ENCODE data around the gene OSBPL10. TPM values are rescaled to one million over a fixed set of nuclear protein-coding genes. Genes with fewer than 3 reads are reported as not detected.

The OSBPL10 gene, protein sequence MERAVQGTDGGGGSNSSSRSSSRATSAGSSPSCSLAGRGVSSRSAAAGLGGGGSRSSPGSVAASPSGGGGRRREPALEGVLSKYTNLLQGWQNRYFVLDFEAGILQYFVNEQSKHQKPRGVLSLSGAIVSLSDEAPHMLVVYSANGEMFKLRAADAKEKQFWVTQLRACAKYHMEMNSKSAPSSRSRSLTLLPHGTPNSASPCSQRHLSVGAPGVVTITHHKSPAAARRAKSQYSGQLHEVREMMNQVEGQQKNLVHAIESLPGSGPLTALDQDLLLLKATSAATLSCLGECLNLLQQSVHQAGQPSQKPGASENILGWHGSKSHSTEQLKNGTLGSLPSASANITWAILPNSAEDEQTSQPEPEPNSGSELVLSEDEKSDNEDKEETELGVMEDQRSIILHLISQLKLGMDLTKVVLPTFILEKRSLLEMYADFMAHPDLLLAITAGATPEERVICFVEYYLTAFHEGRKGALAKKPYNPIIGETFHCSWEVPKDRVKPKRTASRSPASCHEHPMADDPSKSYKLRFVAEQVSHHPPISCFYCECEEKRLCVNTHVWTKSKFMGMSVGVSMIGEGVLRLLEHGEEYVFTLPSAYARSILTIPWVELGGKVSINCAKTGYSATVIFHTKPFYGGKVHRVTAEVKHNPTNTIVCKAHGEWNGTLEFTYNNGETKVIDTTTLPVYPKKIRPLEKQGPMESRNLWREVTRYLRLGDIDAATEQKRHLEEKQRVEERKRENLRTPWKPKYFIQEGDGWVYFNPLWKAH
- total RNA-seq = 10 to 100 TPM in 3 of 5 donors, 1 to 10 TPM in 2; 1.8 to 37.7 (median 21.3) TPM
- polyA plus RNA-seq = 1 to 10 TPM; 3.3 to 6.0 (median 5.8) TPM
- long read RNA-seq, donor 1 = 0 reads
- long read RNA-seq, donor 2, full-length matches to known transcripts = 1 of 1 reads
- long read RNA-seq, donor 2, partial matches to known transcripts = 0 of 1 reads
- long read RNA-seq, donor 2, other reads (novel, unspliced or antisense) = 0 of 1 reads
- long read RNA-seq, donor 3, full-length matches to known transcripts = 3 of 3 reads
- long read RNA-seq, donor 3, partial matches to known transcripts = 0 of 3 reads
- long read RNA-seq, donor 3, other reads (novel, unspliced or antisense) = 0 of 3 reads
- long read RNA-seq, donor 4 = 0 reads
- long read RNA-seq, donor 5, full-length matches to known transcripts = 2 of 2 reads
- long read RNA-seq, donor 5, partial matches to known transcripts = 0 of 2 reads
- long read RNA-seq, donor 5, other reads (novel, unspliced or antisense) = 0 of 2 reads
- long read RNA-seq, donor 6 = 0 reads
- long read RNA-seq, donor 7, full-length matches to known transcripts = 2 of 2 reads
- long read RNA-seq, donor 7, partial matches to known transcripts = 0 of 2 reads
- long read RNA-seq, donor 7, other reads (novel, unspliced or antisense) = 0 of 2 reads
- long read RNA-seq, donor 8, full-length matches to known transcripts = 4 of 4 reads
- long read RNA-seq, donor 8, partial matches to known transcripts = 0 of 4 reads
- long read RNA-seq, donor 8, other reads (novel, unspliced or antisense) = 0 of 4 reads
- long read RNA-seq, donor 9, partial matches to known transcripts = 0 of 1 reads
- long read RNA-seq, donor 9, other reads (novel, unspliced or antisense) = 0 of 1 reads
- long read RNA-seq, donor 10 = 0 reads

DNA sequence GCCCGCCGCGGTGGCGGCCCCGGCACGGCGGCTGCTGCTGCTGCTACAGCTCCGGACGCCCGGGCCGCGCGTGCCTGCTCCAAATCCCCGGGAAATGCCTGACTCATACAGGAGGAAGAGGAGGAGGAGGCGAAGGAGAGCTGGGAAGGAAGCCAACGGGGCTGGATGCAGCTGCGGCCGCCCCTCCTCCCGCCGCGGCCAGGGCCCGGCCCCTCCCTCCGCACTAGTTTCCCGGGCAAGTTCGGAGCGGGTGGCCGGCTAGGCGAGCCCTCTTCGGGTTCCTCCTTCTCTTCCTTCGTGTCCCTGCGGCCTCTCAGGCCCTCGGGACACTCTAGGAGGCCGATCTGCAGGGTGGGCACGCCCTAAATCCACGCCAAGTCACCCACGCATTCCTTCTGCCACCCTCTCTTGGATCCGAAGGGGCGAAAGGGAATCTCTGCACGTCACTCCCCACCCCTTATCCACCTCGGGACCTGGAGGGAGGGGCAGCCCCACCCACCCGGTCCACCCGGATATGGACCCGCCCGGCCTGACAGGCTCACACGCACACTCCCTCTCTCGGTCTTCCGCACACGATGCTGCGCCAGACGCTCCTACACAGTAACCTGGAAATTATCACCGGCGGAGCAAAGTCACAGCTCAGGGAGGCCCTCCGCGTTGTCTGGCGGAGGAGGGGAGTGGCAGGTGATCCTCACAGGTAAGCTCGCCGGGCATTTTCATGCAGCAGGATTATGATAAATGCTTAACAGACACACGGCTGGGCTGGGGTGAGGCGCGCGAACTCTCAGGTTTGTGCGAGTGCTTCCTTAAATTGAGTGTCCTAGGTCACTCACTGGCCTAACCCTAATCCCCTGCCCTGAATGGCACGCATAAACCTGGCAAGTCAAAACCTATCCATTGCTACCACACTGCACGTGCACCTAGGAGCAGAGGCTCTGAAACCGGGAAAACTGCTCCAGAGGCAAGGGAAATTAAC lies at the start of gene OSBPL10, which contains the start of gene ZNF860:
Gene OSBPL10 (minus strand): TSS at position 57 of the 976 bp plus-strand sequence. CDS start 83 bp downstream, outside the sequence.
Gene ZNF860 (plus strand): TSS at position 545 of the 976 bp plus-strand sequence. CDS start 7,330 bp downstream, outside the sequence.
- H3K4me3 ChIP-seq = peak within 1 kb of the TSS; percentile 60 to 78 (median 72)
- peak within 1 kb of the TSS; percentile 88 to 96 (median 93) for H3K27ac ChIP-seq
- WGBS, 5 donors = 3 to 5% (median 5%) methylated on average over 46 to 65 of the region's 65 CpGs
- H3K27me3 ChIP-seq = peaks cover 0 to 23% (median 0%) of the 10 kb centered on the region in 3 donors
- H3K9me3 ChIP-seq = no peaks in the 10 kb centered on the region
- intact Hi-C loops (cut with DNase I; ENCODE audit: low total_unique reads) = no loop called here
- H3K4me1 ChIP-seq = peaks cover 11 to 29% (median 25%) of the 10 kb centered on the region in 4 donors
- TF ChIP-seq POLR2A (IDR thresholded peaks at IDR 0.05) = no peak
- TF ChIP-seq POLR2AphosphoS5 (IDR thresholded peaks at IDR 0.05) = peak; percentile 39 to 81 (median 74)
- H3K36me3 ChIP-seq = no peaks in the 10 kb centered on the region
- DNase-seq = peak; percentile 89 to 95

DNA sequence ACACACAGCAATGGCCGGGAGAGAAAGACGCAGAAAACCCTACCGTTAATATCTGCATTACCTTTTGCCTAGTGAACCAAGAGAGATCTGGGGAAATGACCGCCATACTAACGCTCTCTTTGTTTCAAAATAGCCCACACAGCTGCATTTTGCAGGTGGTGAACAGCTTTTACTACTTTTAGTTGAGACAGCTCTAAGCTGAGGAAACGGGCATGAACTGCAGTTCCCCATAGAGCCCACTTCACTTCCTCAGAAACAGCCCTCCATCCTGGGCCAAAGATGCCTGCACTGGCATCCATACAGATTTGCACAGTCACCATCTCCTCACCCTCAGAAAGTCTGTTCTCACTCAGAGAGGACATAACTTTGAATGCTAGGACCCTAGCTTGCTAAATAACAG lies 45.5 kb upstream of the OSBPL10 start:
- H3K9me3 ChIP-seq = no peaks in the 10 kb centered on the region
- TF ChIP-seq POLR2A (IDR thresholded peaks at IDR 0.05) (no peak), POLR2AphosphoS5 (IDR thresholded peaks at IDR 0.05) (no peak), EP300 (IDR thresholded peaks at IDR 0.05) (no peak)
- TF ChIP-seq, protein P1, sequence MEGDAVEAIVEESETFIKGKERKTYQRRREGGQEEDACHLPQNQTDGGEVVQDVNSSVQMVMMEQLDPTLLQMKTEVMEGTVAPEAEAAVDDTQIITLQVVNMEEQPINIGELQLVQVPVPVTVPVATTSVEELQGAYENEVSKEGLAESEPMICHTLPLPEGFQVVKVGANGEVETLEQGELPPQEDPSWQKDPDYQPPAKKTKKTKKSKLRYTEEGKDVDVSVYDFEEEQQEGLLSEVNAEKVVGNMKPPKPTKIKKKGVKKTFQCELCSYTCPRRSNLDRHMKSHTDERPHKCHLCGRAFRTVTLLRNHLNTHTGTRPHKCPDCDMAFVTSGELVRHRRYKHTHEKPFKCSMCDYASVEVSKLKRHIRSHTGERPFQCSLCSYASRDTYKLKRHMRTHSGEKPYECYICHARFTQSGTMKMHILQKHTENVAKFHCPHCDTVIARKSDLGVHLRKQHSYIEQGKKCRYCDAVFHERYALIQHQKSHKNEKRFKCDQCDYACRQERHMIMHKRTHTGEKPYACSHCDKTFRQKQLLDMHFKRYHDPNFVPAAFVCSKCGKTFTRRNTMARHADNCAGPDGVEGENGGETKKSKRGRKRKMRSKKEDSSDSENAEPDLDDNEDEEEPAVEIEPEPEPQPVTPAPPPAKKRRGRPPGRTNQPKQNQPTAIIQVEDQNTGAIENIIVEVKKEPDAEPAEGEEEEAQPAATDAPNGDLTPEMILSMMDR (IDR thresholded peaks at IDR 0.05) = no peak
- intact Hi-C loops (cut with DNase I; ENCODE audit: low total_unique reads) = no loop called here
- no peaks in the 10 kb centered on the region for H3K36me3 ChIP-seq
- no peaks in the 10 kb centered on the region for H3K4me1 ChIP-seq
- no peak overlapping the region for H3K27ac ChIP-seq
- H3K27me3 ChIP-seq = no peaks in the 10 kb centered on the region
- no peak overlapping the region for H3K4me3 ChIP-seq
- DNase-seq = no peak
- WGBS, 5 donors = 81 to 88% (median 86%) methylated on average over 6 of the region's 6 CpGs

DNA sequence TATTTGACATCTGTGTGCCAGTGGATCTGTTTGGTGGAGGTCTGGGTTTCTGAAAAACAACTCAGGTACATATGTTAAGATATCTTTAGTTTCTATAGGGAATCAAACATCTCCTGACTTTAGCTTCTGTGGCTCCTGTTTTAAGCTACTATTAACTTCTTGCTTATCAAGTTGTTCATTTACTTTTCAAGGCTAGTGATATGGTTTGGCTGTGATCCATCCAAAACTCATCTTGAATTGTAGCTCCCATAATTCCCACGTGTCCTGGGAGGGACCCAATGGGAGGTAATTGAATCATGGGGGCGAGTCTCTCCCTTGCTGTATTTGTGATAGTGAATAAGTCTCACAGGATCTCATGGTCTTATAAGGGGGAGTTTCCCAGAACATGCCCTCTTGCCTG lies 41.9 kb upstream of the OSBPL10 start:
- WGBS, 5 donors = 13 to 63% (median 34%) methylated on average over 2 of the region's 2 CpGs
- peak in 1 of 3 donors; percentile 9 for TF ChIP-seq POLR2AphosphoS5 (IDR thresholded peaks at IDR 0.05)
- TF ChIP-seq EP300 (IDR thresholded peaks at IDR 0.05) = no peak
- intact Hi-C loops (cut with DNase I; ENCODE audit: low total_unique reads) = loop anchor here (5.0 kb wide), 1 partner anchor 119 kb away; no protein-coding TSS in a partner anchor
- Histone ChIP-seq H3K27ac (no peak overlapping the region), H3K9me3 (no peaks in the 10 kb centered on the region), H3K27me3 (no peaks in the 10 kb centered on the region), H3K4me1 (peaks cover 0 to 14% (median 4%) of the 10 kb centered on the region in 4 donors), H3K4me3 (no peak overlapping the region), H3K36me3 (no peaks in the 10 kb centered on the region)
- DNase-seq = no peak

DNA sequence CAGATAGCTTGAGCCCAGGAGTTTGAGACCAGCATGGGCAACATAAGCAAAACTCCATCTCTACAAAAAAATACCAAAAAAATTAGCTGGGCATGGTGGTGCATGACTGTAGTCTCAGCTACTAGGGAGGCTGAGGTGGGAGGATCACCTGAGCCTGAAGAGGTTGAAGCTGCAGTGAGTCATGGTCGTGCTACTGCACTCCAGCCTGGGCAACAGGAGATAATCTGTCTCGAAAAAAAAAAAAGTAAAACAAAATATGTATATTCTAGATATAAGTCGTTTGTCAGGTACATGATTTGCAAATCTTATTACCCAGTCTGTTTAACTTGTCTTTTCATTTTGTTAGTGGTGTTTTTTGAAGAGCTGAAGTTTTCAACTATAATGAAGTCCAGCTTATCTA lies 40.7 kb upstream of the OSBPL10 start:
- H3K27me3 ChIP-seq = no peaks in the 10 kb centered on the region
- DNase-seq = no peak
- intact Hi-C loops (cut with DNase I; ENCODE audit: low total_unique reads) = loop anchor here (5.0 kb wide), 1 partner anchor 121 kb away; no protein-coding TSS in a partner anchor
- TF ChIP-seq, protein P1 (IDR thresholded peaks at IDR 0.05) = no peak
- TF ChIP-seq POLR2AphosphoS5 (IDR thresholded peaks at IDR 0.05) (no peak), EP300 (IDR thresholded peaks at IDR 0.05) (no peak), POLR2A (IDR thresholded peaks at IDR 0.05) (no peak)
- H3K9me3 ChIP-seq = no peaks in the 10 kb centered on the region
- no peaks in the 10 kb centered on the region for H3K36me3 ChIP-seq
- WGBS, 5 donors = 31 to 66% (median 48%) methylated on average over 3 of the region's 3 CpGs
- peaks cover 0 to 23% (median 4%) of the 10 kb centered on the region in 4 donors for H3K4me1 ChIP-seq
- no peak overlapping the region for H3K27ac ChIP-seq
- no peak overlapping the region for H3K4me3 ChIP-seq

Measured in stomach (tissue), 19 donors.